ENCODE data around the gene AGAP1. TPM values are rescaled to one million over a fixed set of nuclear protein-coding genes. Genes with fewer than 3 reads are reported as not detected.

The AGAP1 gene
- total RNA-seq, 1 experiment from 2014 or later, result 25.8 TPM

GRCh38 chr2:235924675-235925063, 430.8 kb downstream of the AGAP1 start:
- Mint-ChIP-seq H3K4me1 (peaks cover 15% of the 10 kb centered on the region in 2 experiments), H3K27ac (no peak overlapping the region), H3K4me3 (no peak overlapping the region), H3K36me3 (ENCODE audit: insufficient read depth in 1 of 3, low read depth in 3 of 3) (peaks cover 0 to 2% (median 0%) of the 10 kb centered on the region in 3 experiments; a peak in 1 of 7 replicates), H3K27me3 (ENCODE audit: low read depth) (no peaks in the 10 kb centered on the region), H3K9me3 (no peaks in the 10 kb centered on the region)
- Histone ChIP-seq H3K79me1 (ENCODE audit: insufficient read depth, low read depth, low read length, poor library complexity, severe bottlenecking) (no peaks in the 10 kb centered on the region), H4K20me1 (ENCODE audit: control insufficient read depth, insufficient read depth, insufficient read length) (no peaks in the 10 kb centered on the region), H3K18ac (ENCODE audit: insufficient read length, low read depth, low read length) (no peak overlapping the region), H2BK120ac (ENCODE audit: low read depth, low read length, poor library complexity, severe bottlenecking) (no peak overlapping the region), H4K91ac (ENCODE audit: insufficient read length, low read depth, low read length) (no peak overlapping the region), H3K79me2 (ENCODE audit: insufficient read depth, low read length) (no peaks in the 10 kb centered on the region), H2AFZ (ENCODE audit: low read length) (no peak overlapping the region), H3K9ac (ENCODE audit: extremely low read depth, insufficient read length, low read length) (no peak overlapping the region), H3K23me2 (ENCODE audit: insufficient read length, low read depth, low read length, poor library complexity, severe bottlenecking) (no peaks in the 10 kb centered on the region), H3K9me3 (ENCODE audit: control insufficient read depth, low read depth, low read length) (no peaks in the 10 kb centered on the region), H2BK12ac (ENCODE audit: insufficient read length, low read depth, low read length) (no peak overlapping the region), H3K14ac (ENCODE audit: insufficient read depth, low read length) (no peak overlapping the region), H2AK5ac (ENCODE audit: insufficient read length, low read length) (no peak overlapping the region), H2BK15ac (ENCODE audit: low read depth, low read length) (no peak overlapping the region), H3K4me1 (ENCODE audit: insufficient read depth, low read length) (0 out of 2 replicates have a peak, but pooled peaks cover 2% of the 10 kb centered on the region), H2BK5ac (ENCODE audit: insufficient read length, low read length) (no peak overlapping the region), H3K27ac (ENCODE audit: insufficient read length, low read depth, low read length) (no peak overlapping the region), H4K5ac (ENCODE audit: insufficient read length, low read depth, low read length) (no peak overlapping the region), H3K4ac (ENCODE audit: low read depth, low read length) (no peak overlapping the region), H3K56ac (ENCODE audit: insufficient read length, low read depth, low read length) (no peak overlapping the region), H4K8ac (replicated peaks; ENCODE audit: insufficient read length, low read depth, low read length) (no peak overlapping the region), H3T11ph (ENCODE audit: low read length) (no peak overlapping the region), H2BK20ac (ENCODE audit: low read depth, low read length, poor library complexity, severe bottlenecking) (no peak overlapping the region), H3K4me2 (ENCODE audit: insufficient read depth, insufficient read length, low read length) (no peak overlapping the region), H3K27me3 (ENCODE audit: insufficient read depth, low read length) (no peaks in the 10 kb centered on the region), H3K23ac (ENCODE audit: insufficient read length, low read depth, low read length) (no peak overlapping the region)
- DNase-seq, result no peak
- no peak for TF ChIP-seq CTCF (conservative IDR thresholded peaks at IDR 0.05)
- WGBS (ENCODE audit: extremely low coverage, insufficient read length, low lambda C conversion rate), result no CpG with 5 or more reads among the region's 4 CpGs

All from H9 (cell line).